Measurements from ENCODE around the gene OR4D5.

Gene OR4D5

DNA sequence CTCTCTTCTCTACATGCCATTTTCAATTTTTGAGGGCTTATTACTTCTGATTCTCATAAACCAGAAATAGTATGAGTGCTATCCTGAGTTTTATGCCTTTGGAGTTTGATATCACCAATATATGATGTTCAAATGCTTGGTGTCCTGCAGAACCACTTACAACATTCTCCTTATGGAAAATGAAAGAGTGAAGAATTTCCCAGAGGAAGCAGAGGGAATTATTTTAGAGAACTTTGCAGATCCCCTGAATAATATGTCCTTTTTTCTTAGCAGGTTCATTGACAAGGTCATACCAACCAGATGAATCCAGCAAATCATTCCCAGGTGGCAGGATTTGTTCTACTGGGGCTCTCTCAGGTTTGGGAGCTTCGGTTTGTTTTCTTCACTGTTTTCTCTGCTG lies at the start of gene OR4D5:
TSS of gene OR4D5 (plus strand) at position 301 of the 400 bp plus-strand sequence. CDS start at position 301, 0 bp downstream.
- no peak for DNase-seq

DNA sequence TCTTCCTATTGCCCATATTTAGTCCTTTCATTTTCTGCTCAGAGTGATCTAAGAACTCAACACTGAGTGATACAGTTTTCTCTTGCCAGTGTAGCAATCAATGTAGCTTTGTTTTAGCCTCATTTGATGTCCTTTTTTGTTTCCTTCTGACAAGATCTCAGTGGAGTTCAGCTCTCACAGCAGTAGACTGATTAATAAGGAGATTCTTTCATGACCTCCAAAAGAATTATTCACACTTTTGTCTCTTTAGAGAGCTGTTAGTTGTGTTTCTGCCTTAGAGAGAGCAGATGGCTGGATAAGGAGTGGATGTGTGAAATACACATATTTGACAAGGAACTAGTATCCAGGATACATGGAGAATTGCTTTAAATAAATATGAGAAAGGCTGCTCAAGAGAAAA lies 47.4 kb upstream of the OR4D5 start:
- DNase-seq, result no peak

DNA sequence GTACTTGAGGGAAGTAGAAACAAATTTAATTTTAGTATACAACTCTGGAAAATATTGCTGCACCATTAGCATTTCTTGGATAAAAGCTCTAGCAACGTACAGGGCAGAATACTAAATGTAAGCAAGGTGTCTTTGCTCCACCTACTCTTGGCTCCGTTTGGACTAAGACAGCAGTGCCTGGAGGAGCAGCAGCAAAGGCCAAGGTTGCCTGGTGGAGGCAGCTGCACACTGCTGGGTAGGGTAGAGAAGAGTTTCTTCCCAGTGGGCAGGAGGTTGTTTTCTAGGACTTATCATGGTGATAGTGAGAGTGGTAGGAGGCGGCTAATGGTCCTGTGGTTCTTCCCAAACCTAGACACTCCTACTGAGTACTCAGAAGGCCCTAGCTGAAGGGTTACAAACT lies 39.6 kb upstream of the OR4D5 start:
- DNase-seq, result no peak

DNA sequence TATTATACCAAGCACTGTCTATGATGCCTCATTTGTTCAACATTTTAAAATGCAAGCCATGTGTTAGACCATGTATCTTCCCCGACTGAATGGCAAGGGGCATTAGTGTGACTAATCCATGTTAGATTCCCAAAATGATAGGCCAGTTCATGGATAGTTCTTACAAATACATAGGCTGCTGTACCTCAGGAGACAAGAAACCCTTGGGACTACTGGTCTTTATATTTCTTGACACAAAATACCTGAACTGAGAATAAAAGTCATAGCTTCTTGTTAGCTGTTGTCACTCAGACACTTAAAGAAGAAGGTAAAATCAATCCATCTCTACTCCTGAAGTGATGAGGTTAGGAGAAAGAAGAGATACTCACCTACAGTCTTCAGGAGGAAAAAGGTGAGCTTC lies 37.5 kb upstream of the OR4D5 start, which contains the start of gene OR8D4:
TSS of gene OR8D4 (plus strand) at position 301 of the 400 bp plus-strand sequence. CDS start 4,265 bp downstream, outside the sequence.
- no peak for DNase-seq

DNA sequence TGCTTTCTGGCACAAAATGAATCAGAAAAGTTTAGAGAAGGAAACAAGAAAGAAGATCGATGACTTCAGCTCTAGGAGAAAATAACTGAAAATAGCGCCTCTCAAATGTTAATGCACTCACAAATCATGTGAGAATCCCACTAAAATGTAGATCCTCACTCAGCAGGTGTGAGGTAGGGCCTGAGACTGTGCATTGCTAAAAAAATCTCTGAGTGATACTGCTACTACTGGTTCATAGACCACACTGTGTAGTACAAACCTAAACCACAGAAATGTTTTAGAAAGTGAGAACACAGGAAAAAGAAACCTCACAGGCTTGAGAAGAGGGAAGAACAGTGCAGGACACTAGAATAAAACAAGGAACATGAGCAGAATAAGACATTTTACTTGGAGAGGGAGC lies 35.5 kb upstream of the OR4D5 start:
- no peak for DNase-seq

DNA sequence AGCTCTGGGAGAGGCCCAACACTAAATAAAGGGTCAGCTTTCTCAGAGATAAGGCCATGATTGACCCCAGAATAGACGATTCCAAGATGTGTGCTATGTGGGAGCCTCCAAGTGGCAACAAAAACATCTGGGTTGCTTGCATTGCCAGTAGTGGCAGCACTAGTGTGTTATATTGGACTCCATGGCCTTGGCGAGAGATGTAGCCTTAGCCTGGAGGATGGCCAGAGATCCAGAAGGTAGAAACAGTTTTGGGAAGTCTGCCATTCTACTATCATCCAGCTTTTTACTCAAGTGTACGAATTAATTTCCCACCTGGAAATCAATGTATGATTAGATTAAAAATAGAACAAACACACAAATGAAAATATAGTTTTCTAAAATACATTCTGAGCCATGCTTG lies 34.5 kb upstream of the OR4D5 start:
- no peak for DNase-seq

DNA sequence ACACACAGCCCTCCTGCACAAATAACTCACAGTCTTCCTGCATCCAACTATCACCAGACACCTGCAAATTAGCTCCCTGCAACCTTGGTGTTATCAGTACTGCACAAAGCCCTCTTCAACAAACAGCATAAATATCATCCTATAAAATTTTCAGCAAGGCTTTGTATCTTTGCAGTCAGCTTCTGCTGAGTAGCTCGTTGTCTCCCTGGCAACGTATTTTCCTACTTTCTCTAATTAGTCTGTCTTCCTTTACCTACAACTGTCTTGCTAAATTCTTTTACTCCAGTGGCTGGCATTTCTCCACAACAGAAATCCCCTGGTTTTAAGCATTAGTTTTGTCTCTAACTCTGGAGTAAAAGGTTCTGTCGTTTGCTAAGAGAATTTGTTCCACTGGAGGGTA lies 33.6 kb upstream of the OR4D5 start:
- DNase-seq, result no peak

DNA sequence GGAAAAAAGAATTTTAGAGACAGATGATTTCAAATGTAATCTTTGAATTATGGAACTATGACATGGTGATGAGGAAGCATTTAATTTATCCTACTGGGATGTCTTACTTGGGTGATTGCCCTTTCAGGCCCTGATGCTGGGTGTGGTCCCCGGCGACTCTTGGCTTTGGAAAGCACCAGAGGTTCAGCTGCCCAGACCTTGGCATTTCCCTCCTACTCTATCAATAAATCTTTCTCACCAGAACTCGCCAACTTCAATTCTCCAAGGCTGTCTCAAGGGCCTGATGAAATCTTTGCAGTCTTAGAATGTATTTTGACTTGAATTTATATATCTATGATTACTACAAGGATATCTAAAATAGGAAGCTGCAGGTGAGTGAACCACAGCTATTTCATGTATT lies 18.5 kb upstream of the OR4D5 start:
- DNase-seq, result no peak

DNA sequence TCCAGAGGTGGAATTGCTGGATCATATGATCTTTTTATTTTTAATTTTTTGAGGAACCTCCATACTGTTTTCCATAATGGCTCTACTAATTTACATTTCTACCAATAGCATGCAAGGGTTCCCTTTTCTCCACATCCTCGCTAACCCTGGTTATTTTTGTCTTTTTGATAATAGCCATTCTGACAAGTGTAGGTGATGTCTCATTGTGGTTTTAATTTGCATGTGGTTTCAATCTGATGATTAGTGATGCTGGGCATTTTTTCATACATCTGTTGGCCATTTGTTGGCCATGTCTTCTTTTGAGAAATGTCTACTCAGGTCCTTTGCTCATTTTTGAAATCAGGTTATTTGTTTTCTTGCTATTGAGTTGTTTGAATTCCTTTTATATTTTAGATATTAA lies 15.4 kb upstream of the OR4D5 start:
- DNase-seq, result no peak

DNA sequence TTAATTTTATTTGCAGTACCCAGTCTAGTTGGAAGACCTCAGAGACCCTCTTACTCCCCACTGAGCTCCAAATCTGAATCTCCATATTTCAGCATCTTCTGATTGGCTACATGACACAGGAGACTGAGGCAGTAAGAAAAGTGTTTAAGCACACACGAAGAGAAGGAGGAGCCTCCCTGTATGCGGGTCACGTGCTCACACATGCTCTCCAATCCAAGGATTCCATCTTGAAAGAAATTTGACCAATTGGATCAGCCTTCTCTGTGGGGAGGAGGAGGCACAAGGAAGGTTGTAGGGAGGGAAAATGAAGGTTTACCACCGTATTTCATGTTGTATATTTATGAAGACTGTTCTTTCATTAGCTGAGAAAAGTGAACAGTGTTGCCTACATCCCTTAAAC lies 3.0 kb downstream of the OR4D5 start:
- DNase-seq, result no peak

DNA sequence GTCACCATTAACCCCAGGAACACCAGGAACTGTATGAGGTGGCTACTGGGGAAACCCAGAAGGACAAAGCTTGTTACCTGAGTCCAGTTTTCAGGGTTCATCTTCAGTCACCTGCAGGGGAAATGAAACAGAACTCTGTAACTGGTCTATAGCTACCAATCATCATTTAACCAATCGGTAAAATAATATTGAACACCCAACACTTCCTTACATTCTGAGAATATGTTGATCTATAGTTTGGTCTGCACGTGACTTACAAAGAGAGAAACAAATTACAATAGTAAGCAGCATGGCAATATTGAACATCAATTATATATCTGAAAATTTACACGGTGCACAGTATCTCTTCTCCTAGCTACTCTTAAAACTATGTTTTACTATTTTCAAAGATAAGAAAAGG lies 4.3 kb downstream of the OR4D5 start, which contains the start of gene OR6T1:
TSS of gene OR6T1 (minus strand) at position 101 of the 400 bp plus-strand sequence. CDS start at position 101, 0 bp downstream.
- DNase-seq, result no peak

DNA sequence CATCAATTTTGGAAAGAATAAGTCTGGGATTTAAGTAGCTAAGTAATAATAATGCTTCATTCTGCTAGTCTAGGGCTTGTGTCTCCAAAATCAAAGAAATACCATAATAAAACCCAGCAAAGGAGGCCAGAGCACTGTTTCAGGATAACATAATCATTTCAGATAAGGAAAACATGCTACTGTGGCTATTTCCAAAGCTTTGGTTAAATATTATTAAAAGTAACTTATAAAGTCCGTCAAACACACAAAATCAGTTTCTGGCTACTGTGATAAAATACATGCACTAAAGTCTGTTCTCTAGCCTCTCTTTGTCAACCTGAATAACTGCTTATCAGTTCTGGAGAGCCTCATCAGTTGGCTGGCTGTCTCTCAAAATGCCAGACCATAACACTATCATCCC lies 5.7 kb downstream of the OR4D5 start:
- no peak for DNase-seq

DNA sequence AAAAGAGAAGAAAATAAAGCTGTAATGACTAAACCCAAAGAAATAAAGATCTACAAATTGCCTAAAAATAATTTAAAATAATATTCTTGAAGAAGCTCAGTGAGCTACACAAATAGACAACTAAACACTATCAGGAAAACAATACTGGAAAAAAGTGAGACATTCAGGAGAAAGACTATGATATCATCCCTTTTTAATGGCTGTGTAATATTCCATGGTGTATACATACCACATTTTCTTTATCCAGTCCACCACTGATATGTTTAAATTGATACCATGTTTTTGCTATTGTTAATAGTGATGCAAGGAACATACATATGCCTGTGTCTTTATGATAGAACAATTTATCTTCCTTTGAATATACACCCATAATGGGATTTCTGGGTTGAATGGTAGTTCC lies 17.3 kb downstream of the OR4D5 start:
- DNase-seq, result no peak

DNA sequence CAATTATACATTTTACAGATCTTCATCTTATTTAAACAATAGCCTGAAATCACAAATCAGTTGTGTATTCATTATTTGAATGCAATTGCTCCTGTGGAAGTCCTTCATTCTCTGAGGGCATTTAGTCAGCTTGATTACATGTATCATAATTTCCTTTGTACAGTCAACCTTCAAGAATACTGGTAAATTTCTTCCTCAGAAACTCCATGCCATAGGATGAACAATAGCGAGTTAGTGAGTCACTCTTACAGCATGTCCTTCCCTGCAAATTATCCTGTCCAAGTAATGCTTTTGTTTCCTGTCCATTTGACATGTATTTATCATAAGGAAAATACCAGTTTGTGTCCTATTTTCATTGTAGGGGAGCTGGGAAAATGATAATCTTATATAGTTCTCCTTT lies 34.4 kb downstream of the OR4D5 start:
- no peak for DNase-seq

DNA sequence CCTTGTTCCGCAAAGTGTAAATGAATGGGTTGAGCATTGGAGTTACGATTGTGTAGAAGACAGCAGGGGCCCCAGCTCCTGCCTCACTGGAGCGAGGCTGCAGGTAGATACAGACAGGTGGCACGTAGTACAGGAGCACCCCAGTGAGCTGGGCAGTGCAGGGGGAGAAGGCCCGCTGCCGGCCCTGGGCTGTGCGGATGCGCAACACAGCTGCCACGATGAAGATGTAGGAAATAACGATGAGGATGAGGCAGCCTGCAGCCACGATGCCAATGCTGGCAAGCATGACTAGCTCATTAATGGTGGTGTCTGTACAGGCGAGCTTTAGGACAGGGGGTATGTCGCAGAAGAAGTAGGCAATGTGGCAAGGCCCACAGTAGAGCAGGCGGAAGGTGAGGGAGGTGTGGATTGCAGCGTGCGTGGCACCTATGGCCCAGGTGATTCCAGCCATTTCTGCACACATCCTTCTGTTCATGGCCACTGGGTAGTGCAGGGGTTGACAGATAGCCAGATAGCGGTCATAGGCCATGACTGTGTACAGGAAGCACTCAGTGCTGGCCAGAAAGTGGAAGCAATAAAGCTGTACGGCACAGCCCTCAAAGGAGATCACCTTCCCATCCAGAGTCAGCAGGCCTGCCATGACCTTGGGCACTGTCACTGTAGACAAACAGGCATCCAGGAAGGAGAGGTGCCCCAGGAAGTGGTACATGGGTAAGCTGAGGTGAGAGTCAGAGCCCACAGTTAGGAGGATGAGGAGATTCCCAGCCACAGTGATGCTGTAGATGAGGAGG lies 37.5 kb downstream of the OR4D5 start:
- DNase-seq, result no peak

DNA sequence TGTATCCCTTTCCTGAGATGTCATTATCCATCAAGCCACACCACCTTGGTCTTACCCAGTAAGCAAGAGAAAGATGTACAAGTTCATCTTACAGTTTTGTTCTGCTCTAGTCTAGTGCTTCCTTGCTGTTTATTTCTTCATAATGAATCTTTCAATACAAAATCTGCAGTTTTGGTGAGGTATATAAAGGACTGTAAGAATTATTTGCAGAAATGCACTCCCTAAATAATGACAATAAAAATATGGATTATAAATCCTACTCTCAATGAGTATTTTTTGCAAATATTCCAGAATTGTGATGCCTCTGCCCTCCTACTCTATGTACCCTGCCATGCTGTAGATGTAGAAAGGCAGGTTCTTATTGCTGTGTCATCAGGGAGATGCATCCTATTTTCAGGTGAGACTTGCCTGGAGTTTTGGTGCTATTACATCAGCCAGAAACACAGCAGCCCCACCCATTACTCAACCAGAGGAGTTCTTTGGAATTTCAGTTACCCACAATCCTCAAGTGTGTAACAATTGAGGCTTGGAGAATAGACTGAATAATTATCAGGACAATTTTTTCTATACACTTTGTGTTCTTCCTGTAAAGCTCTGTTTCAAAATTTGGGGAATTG lies 38.4 kb downstream of the OR4D5 start, which contains the start of gene OR10S1:
TSS of gene OR10S1 (minus strand) at position 51 of the 617 bp plus-strand sequence. CDS start 117 bp downstream, outside the sequence.
- DNase-seq, result no peak

DNA sequence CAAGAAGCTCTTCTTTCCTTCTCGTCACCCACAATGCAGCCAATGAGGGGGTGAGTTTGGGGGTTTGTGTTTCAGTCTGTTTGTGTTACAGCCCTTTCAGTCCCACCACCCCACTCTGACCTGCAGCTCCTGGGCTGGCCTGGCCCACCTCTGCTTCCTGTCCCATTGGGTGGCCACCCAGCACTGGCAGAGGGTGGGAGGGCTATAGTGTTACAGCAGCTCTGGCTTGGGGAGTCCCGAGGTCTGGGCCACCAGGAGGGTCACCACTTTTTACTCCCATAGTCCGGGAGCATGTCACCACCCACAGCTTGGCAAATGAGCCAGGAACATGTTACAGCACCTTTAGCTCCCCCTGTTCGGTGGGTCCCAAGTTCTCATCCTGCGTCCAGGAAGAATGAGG lies 39.9 kb downstream of the OR4D5 start:
- DNase-seq, result no peak
